Hematopoietic multipotent progenitor cell treated with erythropoietin and hydrocortisone succinate and interleukin-3 and kit ligand, for 6 days (in vitro differentiated cells): ENCODE data around the gene ABTB1.
"Not testable (repeated sequence)": the region's sequence is repeated elsewhere in the genome, so short reads cannot be mapped to it uniquely, and the experiment has no call there.

Experiments
- DNase-seq: peaks from one replicate; pipeline ENCODE4 v3.0.0-alpha.2; 2015

The ABTB1 gene

DNA sequence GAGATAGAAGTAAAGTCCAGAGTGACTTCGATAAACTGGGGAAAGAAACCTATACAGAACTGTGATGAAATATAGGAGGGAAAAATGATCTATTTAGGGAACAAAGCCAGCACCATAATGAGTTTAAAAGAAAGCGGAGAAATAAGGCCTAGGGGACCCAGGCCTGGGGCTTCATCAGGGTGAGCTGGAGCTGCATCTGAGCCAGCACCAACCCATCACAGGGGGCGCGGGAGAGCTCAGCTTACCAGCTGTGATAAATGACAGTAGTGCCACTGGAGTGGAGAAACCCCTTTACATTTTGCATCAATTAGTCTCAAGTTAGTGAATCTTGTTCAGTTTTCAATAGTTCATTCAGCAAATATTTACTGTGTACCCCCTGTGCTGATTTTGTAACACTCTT, 22.5 kb upstream of the ABTB1 start:
- no peak for DNase-seq

- DNase-seq: no peak
Measured at GRCh38 chr3:127651516-127652172, 21.1 kb upstream of the ABTB1 start.

DNA sequence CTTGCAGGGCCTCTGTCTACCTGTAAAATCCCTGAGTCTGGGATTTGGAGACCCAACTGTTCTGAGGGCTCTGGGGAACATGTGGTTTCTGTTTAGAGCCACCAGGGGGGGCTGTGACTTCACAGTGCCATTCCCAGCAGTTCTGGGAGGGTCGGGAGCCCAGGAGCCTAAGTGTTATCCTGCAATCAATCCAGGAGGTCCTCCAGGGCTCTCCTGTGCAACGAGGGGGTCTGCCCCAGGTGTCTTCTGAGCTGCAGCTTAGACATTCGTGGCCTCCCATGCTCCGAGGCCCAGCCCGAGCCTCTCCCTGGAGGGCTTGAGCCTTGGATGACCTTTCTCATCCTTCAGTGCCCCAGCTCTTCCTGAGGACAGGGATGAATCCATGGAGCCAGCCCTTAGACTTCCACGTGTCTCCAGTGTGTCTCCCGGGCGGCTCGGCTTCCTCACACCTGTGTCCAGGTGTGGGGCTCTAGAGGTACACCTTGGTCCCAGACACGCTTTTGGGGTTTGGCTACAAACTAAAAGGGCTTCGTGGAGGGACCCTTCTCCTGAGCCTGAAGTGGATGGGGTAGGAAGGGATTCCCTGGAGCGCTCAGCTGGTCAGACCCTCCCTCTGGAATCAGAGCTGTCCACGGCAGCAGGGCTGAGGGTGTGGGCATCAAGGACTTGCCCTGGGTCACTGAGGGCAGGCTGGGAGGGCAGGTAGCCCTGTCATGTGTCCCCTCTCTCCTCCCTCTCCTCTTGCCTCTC, 20.3 kb upstream of the ABTB1 start:
- DNase-seq: peak; percentile 75

- DNase-seq: no peak
Measured at GRCh38 chr3:127654374-127654773, 18.4 kb upstream of the ABTB1 start.

DNA sequence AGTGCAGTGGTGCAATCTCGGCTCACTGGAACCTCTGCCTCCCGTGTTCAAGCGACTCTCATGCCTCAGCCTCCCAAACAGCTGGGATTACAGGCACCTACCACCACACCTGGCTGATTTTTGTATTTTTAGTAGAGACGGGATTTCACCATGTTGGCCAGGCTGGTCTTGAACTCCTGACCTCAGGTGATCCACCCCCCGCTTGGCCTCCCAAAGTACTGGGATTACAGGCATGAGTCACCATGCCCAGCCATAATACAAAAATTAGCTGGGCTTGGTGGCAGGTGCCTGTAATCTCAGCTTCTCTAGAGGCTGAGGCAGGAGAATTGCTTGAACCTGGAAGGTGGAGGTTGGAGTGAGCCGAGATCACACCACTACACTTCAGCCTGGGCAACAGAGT, 17.8 kb upstream of the ABTB1 start:
- not testable (repeated sequence) for DNase-seq

DNA sequence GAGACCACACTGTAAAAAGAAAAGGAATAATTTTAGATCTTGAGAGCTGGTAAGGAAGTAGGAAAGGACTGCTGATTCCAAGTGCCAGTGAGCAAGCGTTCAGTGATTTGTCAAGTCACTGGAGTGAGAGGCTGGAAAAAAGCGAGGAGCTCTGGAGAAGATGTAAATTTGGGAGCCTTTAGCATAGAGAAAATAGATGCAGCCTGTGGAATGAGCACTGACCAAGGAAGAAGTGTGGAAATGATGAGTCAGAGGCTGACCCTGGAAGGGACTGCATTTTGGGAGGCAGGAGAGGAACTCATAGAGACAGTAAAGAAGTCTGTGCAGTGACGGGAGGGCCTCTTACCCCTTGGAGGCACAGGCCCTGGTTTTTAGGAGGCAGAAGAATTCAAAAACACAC, 17.1 kb upstream of the ABTB1 start:
- no peak for DNase-seq

DNA sequence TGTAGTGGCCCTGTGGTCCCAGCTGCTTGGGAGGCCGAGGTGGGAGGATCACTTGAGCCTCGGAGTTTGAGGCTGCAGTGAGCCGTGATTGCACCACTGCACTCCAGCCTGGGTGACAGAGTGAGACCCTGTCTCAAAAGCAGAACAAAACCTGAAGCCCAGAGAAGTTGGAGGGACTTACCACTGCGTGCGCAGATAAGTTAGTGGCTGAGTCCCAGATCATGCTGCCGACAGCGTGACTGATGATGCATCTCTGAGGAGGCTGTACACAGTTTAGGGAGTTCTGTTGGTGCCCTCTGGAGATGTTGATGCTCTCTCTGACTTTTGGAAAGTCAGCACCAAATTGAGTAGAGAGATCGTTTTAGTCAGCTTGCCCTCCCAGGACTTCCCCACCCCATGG, 15.8 kb upstream of the ABTB1 start:
- DNase-seq: no peak

DNA sequence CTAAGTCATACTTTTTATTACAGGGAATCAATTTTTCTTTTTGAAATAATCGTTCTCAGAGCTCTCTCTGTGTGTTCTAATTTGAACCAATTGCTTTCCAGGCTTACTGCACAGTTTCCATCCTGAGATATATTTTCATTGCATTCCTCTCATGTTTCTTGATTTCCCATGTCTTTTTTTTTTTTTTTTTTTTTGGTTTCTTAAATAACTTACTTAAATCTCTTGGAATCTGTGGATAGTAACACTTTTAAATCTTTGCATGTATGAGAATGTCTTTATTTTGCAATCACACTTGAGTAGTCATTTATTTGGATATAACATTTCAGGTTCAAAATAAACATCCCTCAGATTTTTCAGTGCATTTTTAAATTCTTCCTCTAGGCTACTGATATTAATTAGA, 14.5 kb upstream of the ABTB1 start:
- DNase-seq: no peak

GRCh38 chr3:127660621-127661251, 12.0 kb upstream of the ABTB1 start:
- DNase-seq: no peak

DNA sequence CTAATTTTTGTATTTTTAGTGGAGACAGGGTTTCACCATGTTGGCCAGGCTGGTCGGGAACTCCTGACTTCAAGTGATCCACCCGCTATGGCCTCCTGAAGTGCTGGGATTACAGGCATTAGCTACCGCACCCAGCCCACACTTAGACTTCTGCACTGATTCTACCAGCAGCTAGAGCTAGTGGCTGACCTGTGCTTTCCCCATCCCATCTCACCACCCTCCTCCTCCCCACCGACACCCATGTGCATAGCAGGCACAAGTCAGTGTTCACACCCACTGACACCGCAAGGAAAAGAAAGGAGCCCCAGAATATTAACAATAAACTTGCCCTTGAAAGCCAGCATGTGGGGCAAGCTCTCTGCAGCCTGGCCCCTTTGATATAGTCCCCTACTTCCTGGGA, 11.2 kb upstream of the ABTB1 start:
- no peak for DNase-seq

GRCh38 chr3:127662001-127662469, 10.7 kb upstream of the ABTB1 start:
- DNase-seq: no peak

- DNase-seq: no peak
Measured at GRCh38 chr3:127663151-127663550, 9.6 kb upstream of the ABTB1 start.

- no peak for DNase-seq
Measured at GRCh38 chr3:127665165-127665564, 7.6 kb upstream of the ABTB1 start.

- no peak for DNase-seq
Measured at GRCh38 chr3:127665586-127665985, 7.2 kb upstream of the ABTB1 start.

DNA sequence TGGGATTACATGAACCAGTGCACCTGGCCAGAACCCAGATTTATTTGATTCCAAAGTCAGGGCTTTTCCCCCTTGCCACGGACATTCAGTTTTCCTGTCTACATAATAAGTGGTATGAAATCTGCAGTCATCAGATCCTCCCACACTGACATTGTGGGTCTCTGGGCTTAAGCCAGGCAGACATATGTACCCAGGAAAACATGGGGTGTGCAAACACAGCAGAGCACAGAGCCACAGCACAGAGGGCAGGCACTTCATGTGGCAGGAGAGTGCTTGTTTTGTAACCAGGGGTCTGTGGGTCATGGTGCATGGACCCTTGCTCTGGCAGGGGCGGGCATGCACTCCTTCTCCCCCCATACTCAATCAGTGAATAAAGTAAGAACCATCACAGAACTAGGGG, 6.1 kb upstream of the ABTB1 start:
- DNase-seq: no peak

DNA sequence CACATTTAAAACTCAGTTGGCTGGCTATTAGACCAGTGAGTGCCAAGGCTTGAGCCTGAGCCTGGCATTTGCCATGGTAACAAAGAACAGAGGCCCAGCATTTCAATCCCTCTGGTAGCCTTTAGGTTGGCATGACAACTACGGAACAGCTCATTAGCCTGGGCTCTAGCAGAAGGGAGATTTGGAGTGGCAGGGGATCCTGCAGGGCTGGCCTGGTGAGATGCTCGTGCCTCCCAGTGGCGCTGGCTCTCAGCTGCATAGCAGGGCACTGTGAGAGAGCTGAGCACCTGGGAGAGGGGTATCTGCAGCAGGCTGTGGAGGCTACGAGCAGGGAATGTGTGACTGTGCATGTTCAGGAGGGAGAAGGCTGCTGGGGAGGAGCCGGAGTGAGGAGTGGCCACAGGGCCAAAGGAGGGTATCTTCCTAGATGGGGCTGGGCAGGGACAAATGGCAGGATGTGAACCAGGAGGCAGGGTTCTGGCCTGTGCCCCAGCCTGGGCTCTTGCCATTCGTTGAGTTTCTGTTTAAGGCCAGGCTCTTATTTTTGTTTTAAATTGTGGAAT, 5.6 kb upstream of the ABTB1 start:
- DNase-seq: no peak

DNA sequence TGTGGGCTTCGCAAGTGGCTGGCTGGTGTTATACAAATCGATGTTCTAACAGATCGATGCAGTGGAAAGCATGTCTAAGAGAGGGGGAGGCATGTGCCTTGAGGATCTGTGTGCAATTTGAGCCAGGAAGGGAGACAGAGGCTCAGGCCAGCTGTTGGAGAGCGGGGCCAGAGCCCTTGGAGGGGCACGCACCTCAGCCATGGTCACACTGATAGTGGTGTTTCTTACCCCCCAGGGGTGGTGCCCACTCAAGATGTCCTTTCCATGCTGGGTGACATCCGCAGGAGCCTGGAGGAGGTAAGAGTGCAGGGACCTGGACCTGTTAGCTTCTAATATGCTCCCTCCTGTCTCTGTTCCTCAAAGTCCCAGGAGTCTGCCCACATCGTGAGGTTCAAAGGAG, 3.8 kb upstream of the ABTB1 start:
- DNase-seq: no peak

- no peak for DNase-seq
Measured at GRCh38 chr3:127669541-127670228, 3.1 kb upstream of the ABTB1 start.

- DNase-seq: no peak
Measured at GRCh38 chr3:127670229-127670559, 2.6 kb upstream of the ABTB1 start.

- no peak for DNase-seq
Measured at GRCh38 chr3:127670761-127671522, 1.8 kb upstream of the ABTB1 start.

- DNase-seq: peak; percentile 59
Measured at GRCh38 chr3:127671523-127672428, 976 bp upstream of the ABTB1 start.
